OCI-LY3 (cell line): Measurements from ENCODE around the gene STT3B.

Source experiments
- H2AFZ ChIP-seq: fragments of 200-600, 300-600 bp; shearing (Covaris generic); 2 replicates; pipeline ENCODE4 v1.6.0; 2014; ENCODE audit warnings: antibody characterized with exemption, low read depth, low read length
- H3K27ac ChIP-seq: fragments of 200-600, 300-600 bp; sonication (generic); 2 replicates; pipeline ENCODE4 v1.5.1; 2014; ENCODE audit warnings: mild to moderate bottlenecking, low read length, moderate library complexity, mixed read lengths
- H3K27me3 ChIP-seq: fragments of 200-600, 300-600 bp; sonication (generic); 2 replicates; pipeline ENCODE4 v1.6.1; 2014; ENCODE audit warnings: low read depth, low read length, mixed read lengths
- H3K36me3 ChIP-seq: fragments of 200-600, 300-600 bp; sonication (generic); replicated peaks from 2 replicates; pipeline ENCODE3; 2014; ENCODE audit warnings: low read depth, low read length, mixed read lengths
- H3K4me1 ChIP-seq: fragments of 300-600, 200-600 bp; sonication (generic); 2 replicates; pipeline ENCODE4 v1.6.1; 2014; ENCODE audit warnings: low read length, mixed read lengths
- H3K4me2 ChIP-seq: fragments of 200-600, 300-600 bp; sonication (generic); 2 replicates; pipeline ENCODE4 v1.6.1; 2014; ENCODE audit warnings: low read length, mixed read lengths
- H3K4me3 ChIP-seq: fragments of 300-600, 200-600 bp; sonication (generic); 2 replicates; pipeline ENCODE4 v1.5.1; 2014; ENCODE audit warnings: antibody characterized with exemption, mild to moderate bottlenecking, low read length, moderate library complexity
- H3K79me2 ChIP-seq: fragments of 300-600, 200-600 bp; shearing (Covaris generic); 2 replicates; pipeline ENCODE4 v1.6.1; 2014; ENCODE audit warnings: mild to moderate bottlenecking, low read length, mixed read lengths
- H3K9ac ChIP-seq: fragments of 300-600, 200-600 bp; shearing (Covaris generic); 2 replicates; pipeline ENCODE4 v1.6.0; 2014; ENCODE audit warnings: mild to moderate bottlenecking, low read length, moderate library complexity
- H3K9me3 ChIP-seq: fragments of 200-600, 300-600 bp; shearing (Covaris generic); 2 replicates; pipeline ENCODE4 v1.6.1; 2014; ENCODE audit warnings: low read length, mixed read lengths; ENCODE audit not compliant: insufficient read depth
- H4K20me1 ChIP-seq: fragments of 200-600, 300-600 bp; sonication (generic); 2 replicates; pipeline ENCODE4 v1.6.1; 2016; ENCODE audit warnings: low read length, mixed read lengths; ENCODE audit not compliant: insufficient read depth
- EZH2phosphoT487 ChIP-seq: fragments of 200-600 bp; shearing (Covaris generic); IDR thresholded peaks from 2 replicates; pipeline ENCODE4 v1.6.1; 2018; ENCODE audit warnings: antibody characterized with exemption, mixed run types, low read depth
- TF ChIP-seq, protein P1 (sequence below): fragments of 200-600, 300-600 bp; sonication (generic); IDR thresholded peaks from 2 replicates; pipeline ENCODE4 v1.5.1; 2014; ENCODE audit warnings: antibody characterized with exemption, low read length, low read depth

STT3B gene

DNA sequence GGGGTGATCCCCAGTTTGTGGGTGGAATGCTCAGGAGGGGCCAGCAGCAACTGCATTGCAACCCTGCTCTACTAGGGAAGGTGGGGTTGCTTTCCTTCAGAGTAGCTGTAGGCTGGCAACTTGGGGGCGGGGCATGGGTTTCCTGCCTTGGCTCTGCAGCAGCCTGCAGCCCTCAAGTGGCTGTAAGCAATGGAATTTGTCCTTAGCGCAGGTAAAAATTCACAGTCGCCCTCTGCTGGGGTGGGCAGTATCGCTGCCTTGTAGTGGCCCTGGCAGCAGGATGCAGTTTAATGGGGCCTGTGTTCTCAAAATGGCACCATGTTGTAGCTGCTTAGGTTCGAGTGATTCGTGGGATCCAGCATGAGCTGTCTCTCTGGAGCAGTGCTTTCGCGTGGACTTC lies 29.8 kb downstream of the STT3B start:
- H3K9ac ChIP-seq = no peak overlapping the region
- H3K4me3 ChIP-seq = no peak overlapping the region
- peaks cover 15% of the 10 kb centered on the region for H3K4me1 ChIP-seq
- peaks cover 98% of the 10 kb centered on the region for H4K20me1 ChIP-seq
- H3K36me3 ChIP-seq = peaks cover 25% of the 10 kb centered on the region
- peaks cover 25% of the 10 kb centered on the region; the same call in 1 of the 2 replicates for H3K9me3 ChIP-seq
- no peak overlapping the region for H3K27ac ChIP-seq
- TF ChIP-seq, protein P1, sequence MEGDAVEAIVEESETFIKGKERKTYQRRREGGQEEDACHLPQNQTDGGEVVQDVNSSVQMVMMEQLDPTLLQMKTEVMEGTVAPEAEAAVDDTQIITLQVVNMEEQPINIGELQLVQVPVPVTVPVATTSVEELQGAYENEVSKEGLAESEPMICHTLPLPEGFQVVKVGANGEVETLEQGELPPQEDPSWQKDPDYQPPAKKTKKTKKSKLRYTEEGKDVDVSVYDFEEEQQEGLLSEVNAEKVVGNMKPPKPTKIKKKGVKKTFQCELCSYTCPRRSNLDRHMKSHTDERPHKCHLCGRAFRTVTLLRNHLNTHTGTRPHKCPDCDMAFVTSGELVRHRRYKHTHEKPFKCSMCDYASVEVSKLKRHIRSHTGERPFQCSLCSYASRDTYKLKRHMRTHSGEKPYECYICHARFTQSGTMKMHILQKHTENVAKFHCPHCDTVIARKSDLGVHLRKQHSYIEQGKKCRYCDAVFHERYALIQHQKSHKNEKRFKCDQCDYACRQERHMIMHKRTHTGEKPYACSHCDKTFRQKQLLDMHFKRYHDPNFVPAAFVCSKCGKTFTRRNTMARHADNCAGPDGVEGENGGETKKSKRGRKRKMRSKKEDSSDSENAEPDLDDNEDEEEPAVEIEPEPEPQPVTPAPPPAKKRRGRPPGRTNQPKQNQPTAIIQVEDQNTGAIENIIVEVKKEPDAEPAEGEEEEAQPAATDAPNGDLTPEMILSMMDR = peak; percentile 27
- TF ChIP-seq EZH2phosphoT487 = no peak
- H3K4me2 ChIP-seq = no peak overlapping the region
- no peaks in the 10 kb centered on the region for H3K27me3 ChIP-seq
- H3K79me2 ChIP-seq = peaks cover 100% of the 10 kb centered on the region
- H2AFZ ChIP-seq = no peak overlapping the region

DNA sequence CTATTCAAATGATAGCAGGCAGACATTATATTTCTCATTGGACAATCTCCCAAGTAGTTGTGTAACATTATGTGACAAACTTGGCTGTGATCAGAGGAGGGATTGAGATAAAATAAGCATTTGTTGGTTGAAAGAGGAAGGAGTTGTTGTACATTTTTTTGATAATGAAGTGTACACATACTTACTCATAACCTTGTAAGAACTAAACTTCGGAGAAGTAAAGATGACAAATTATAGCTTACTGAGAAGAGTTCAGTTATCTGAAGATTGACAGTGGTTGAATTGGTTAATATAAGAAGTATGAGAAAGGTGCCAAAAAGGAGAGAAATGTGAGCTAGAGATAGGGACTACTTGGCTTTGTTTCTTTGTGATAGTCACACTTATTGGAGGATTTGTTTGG lies 32.6 kb downstream of the STT3B start:
- peaks cover 20% of the 10 kb centered on the region for H3K4me1 ChIP-seq
- H3K4me2 ChIP-seq = no peak overlapping the region
- peaks cover 4% of the 10 kb centered on the region for H3K36me3 ChIP-seq
- no peak overlapping the region for H3K4me3 ChIP-seq
- peaks cover 98% of the 10 kb centered on the region for H4K20me1 ChIP-seq
- TF ChIP-seq, protein P1 = no peak
- no peak for TF ChIP-seq EZH2phosphoT487
- no peak overlapping the region for H3K27ac ChIP-seq
- H3K79me2 ChIP-seq = peaks cover 100% of the 10 kb centered on the region
- no peaks in the 10 kb centered on the region for H3K27me3 ChIP-seq
- H2AFZ ChIP-seq = no peak overlapping the region
- peaks cover 6% of the 10 kb centered on the region; the same call in 1 of the 2 replicates for H3K9me3 ChIP-seq
- H3K9ac ChIP-seq = no peak overlapping the region

DNA sequence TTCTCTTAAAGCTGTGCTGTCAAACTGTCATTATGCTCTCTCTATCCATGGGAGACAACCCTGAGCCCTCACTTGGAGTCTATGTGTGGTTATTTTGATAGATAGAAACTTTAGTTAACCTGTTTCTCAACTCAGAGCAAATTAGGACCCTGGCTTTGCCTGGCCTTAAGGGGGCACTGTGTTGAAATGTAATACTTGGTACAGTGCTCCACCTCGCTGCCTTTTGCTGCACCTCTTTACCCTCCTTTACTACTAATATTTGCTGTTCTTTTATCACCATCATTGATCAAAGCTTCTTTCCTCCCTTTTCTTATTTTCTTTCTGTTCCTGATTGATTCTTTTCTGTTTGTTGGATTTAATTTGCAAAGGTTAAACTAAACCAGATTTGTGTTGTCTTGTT lies 34.3 kb downstream of the STT3B start:
- Histone ChIP-seq H4K20me1 (peaks cover 95% of the 10 kb centered on the region), H3K4me1 (peaks cover 33% of the 10 kb centered on the region)
- TF ChIP-seq, protein P1 = peak; percentile 98
- TF ChIP-seq EZH2phosphoT487 = no peak

DNA sequence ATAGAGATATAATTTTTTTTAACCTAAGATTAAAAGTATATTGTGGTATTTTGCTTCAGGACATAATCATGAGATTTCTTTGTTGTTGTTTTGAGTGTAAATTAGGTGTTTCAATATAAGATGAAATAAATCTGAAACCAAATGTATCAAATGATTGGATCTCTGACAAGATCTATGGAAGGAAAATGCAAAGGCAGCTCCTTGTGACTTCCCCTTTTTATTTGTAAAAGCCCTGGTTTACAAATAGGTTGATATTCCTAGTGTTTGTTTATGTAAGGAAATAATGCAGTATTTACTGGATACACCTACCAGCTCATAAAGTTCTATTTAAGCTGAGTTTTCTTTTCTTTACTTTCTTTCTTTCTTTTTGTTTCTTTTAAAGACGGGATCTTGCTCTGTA lies 35.9 kb downstream of the STT3B start:
- H2AFZ ChIP-seq = no peak overlapping the region
- H3K27ac ChIP-seq = no peak overlapping the region
- TF ChIP-seq, protein P1 = no peak
- no peak for TF ChIP-seq EZH2phosphoT487
- H3K9ac ChIP-seq = no peak overlapping the region
- H3K4me3 ChIP-seq = no peak overlapping the region
- peaks cover 97% of the 10 kb centered on the region for H3K79me2 ChIP-seq
- H3K4me2 ChIP-seq = no peak overlapping the region
- no peaks in the 10 kb centered on the region for H3K27me3 ChIP-seq
- H3K9me3 ChIP-seq = no peaks in the 10 kb centered on the region
- peaks cover 94% of the 10 kb centered on the region for H4K20me1 ChIP-seq
- no peaks in the 10 kb centered on the region for H3K36me3 ChIP-seq
- H3K4me1 ChIP-seq = peaks cover 49% of the 10 kb centered on the region

More for the DNA sequence above, 34.3 kb downstream of the STT3B start:
- Histone ChIP-seq H3K4me2 (no peak overlapping the region), H3K79me2 (peaks cover 97% of the 10 kb centered on the region), H3K36me3 (no peaks in the 10 kb centered on the region), H3K27me3 (no peaks in the 10 kb centered on the region), H3K4me3 (no peak overlapping the region), H3K9ac (no peak overlapping the region), H3K27ac (no peak overlapping the region), H2AFZ (no peak overlapping the region), H3K9me3 (no peaks in the 10 kb centered on the region)
